ENCODE results near the gene SMCHD1.

SMCHD1 gene

DNA sequence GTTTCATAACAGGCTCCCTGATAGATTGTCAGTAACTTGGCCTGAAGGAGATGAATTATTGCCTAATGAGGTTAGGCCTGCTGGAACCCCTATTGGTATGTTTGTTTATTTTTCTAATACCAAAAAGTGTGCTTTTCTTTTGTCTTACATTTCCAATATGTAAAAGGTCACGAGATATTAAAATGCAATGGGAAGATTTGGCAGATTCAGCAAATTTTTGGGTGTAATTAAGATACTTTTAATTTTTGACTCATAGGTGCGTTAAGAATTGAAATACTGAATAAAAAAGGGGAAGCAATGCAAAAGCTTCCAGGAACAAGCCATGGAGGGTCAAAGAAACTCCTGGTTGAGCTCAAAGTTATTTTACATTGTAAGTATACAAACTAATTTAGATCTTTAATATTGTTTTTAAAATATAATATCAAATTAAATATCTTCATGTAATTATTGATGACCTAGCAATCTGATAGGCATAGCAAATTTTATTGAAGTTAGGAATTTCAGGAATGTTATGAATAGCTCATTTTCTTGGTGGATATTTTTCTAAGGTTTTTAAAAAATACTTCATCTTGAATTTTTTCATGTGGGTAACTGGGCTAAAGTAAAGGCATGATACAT is 52.1 kb downstream of the SMCHD1 start:
- TF ChIP-seq, protein P1, sequence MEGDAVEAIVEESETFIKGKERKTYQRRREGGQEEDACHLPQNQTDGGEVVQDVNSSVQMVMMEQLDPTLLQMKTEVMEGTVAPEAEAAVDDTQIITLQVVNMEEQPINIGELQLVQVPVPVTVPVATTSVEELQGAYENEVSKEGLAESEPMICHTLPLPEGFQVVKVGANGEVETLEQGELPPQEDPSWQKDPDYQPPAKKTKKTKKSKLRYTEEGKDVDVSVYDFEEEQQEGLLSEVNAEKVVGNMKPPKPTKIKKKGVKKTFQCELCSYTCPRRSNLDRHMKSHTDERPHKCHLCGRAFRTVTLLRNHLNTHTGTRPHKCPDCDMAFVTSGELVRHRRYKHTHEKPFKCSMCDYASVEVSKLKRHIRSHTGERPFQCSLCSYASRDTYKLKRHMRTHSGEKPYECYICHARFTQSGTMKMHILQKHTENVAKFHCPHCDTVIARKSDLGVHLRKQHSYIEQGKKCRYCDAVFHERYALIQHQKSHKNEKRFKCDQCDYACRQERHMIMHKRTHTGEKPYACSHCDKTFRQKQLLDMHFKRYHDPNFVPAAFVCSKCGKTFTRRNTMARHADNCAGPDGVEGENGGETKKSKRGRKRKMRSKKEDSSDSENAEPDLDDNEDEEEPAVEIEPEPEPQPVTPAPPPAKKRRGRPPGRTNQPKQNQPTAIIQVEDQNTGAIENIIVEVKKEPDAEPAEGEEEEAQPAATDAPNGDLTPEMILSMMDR (IDR thresholded peaks at IDR 0.05; ENCODE audit: borderline replicate concordance, extremely low read depth, low read length, poor library complexity, severe bottlenecking), result no peak
- TF ChIP-seq EZH2 (IDR thresholded peaks at IDR 0.05; ENCODE audit: borderline replicate concordance, low read depth, low read length, severe bottlenecking), result no peak
- Histone ChIP-seq H3K27ac (ENCODE audit: low read length) (no peak overlapping the region), H3K9me3 (ENCODE audit: insufficient read depth, low read length, severe bottlenecking) (no peaks in the 10 kb centered on the region), H2AFZ (ENCODE audit: low read depth, low read length) (no peak overlapping the region), H3K27me3 (ENCODE audit: insufficient read depth, low read length, poor library complexity) (no peaks in the 10 kb centered on the region), H3K36me3 (ENCODE audit: insufficient read depth, low read length) (peaks cover 93% of the 10 kb centered on the region), H4K20me1 (ENCODE audit: insufficient read depth, low read length) (0 out of 2 replicates have a peak, but pooled peaks cover 3% of the 10 kb centered on the region), H3K4me2 (ENCODE audit: insufficient read depth, low read length) (no peak overlapping the region), H3K4me1 (ENCODE audit: insufficient read depth, low read length) (no peaks in the 10 kb centered on the region), H3K9ac (ENCODE audit: low read depth, low read length) (no peak overlapping the region), H3K4me3 (ENCODE audit: low read depth in 1 of 2, low read length in 2 of 2) (no peak overlapping the region), H3K79me2 (ENCODE audit: insufficient read depth, low read length) (peaks cover 43% of the 10 kb centered on the region)
- no peak for DNase-seq
- ATAC-seq (ENCODE audit: insufficient read depth, low read depth), result no peak

DNA sequence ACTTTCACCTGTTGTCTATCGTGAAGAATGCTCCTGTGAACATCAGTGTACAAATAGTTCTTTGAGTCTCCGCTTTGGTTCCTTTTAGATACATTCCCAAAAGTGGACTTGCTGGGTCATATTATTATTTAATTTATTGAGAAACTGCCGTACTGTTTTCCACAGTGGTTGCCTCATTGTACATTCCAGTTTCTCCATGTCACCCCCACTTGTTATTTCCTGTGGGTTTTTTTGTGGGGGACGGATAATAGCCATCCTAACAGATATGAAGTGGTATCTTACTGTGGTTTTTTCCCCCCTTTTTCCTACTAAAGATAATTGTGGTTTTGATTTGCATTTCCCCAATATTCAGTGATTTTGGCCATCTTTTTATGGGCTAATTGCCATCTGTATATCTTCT is 53.8 kb downstream of the SMCHD1 start:
- Histone ChIP-seq H3K4me3 (ENCODE audit: low read depth in 1 of 2, low read length in 2 of 2) (no peak overlapping the region), H3K27me3 (ENCODE audit: insufficient read depth, low read length, poor library complexity) (no peaks in the 10 kb centered on the region), H3K79me2 (ENCODE audit: insufficient read depth, low read length) (peaks cover 53% of the 10 kb centered on the region), H3K4me1 (ENCODE audit: insufficient read depth, low read length) (no peaks in the 10 kb centered on the region), H3K9me3 (ENCODE audit: insufficient read depth, low read length, severe bottlenecking) (no peaks in the 10 kb centered on the region), H4K20me1 (ENCODE audit: insufficient read depth, low read length) (0 out of 2 replicates have a peak, but pooled peaks cover 3% of the 10 kb centered on the region), H3K4me2 (ENCODE audit: insufficient read depth, low read length) (no peak overlapping the region), H2AFZ (ENCODE audit: low read depth, low read length) (no peak overlapping the region), H3K27ac (ENCODE audit: low read length) (no peak overlapping the region), H3K9ac (ENCODE audit: low read depth, low read length) (no peak overlapping the region), H3K36me3 (ENCODE audit: insufficient read depth, low read length) (peaks cover 90% of the 10 kb centered on the region)
- DNase-seq (no peak), ATAC-seq (ENCODE audit: insufficient read depth, low read depth) (no peak)
- no peak for TF ChIP-seq EZH2 (IDR thresholded peaks at IDR 0.05; ENCODE audit: borderline replicate concordance, low read depth, low read length, severe bottlenecking)
- TF ChIP-seq, protein P1 (IDR thresholded peaks at IDR 0.05; ENCODE audit: borderline replicate concordance, extremely low read depth, low read length, poor library complexity, severe bottlenecking), result no peak

DNA sequence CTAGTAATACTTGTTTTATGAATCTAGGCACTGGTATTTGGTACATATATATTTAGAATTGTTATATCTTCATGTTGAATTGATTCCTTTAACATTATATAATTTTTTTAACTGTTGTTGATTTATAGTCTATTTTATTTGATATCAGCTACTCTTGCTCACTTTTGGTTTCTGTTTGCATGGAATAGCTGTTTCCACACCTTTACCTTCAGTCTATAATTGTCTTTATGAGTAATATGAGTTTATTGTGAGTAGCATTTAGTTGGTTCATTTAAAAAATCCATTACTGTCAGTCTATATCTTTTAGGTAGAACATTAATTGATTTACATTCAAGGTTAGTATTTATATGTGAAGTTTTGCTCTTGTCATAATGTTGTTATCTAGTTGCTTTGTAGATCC is 58.6 kb downstream of the SMCHD1 start:
- H3K36me3 ChIP-seq (ENCODE audit: insufficient read depth, low read length), result peaks cover 94% of the 10 kb centered on the region
- H3K9me3 ChIP-seq (ENCODE audit: insufficient read depth, low read length, severe bottlenecking), result no peaks in the 10 kb centered on the region
- ATAC-seq (ENCODE audit: insufficient read depth, low read depth) (no peak), DNase-seq (no peak)
- peaks cover 13% of the 10 kb centered on the region for H4K20me1 ChIP-seq (ENCODE audit: insufficient read depth, low read length)
- no peak overlapping the region for H3K27ac ChIP-seq (ENCODE audit: low read length)
- H3K27me3 ChIP-seq (ENCODE audit: insufficient read depth, low read length, poor library complexity), result no peaks in the 10 kb centered on the region
- H3K79me2 ChIP-seq (ENCODE audit: insufficient read depth, low read length), result peaks cover 71% of the 10 kb centered on the region
- TF ChIP-seq, protein P1 (IDR thresholded peaks at IDR 0.05; ENCODE audit: borderline replicate concordance, extremely low read depth, low read length, poor library complexity, severe bottlenecking), result no peak
- TF ChIP-seq EZH2 (IDR thresholded peaks at IDR 0.05; ENCODE audit: borderline replicate concordance, low read depth, low read length, severe bottlenecking), result no peak
- H2AFZ ChIP-seq (ENCODE audit: low read depth, low read length), result no peak overlapping the region
- no peak overlapping the region for H3K4me2 ChIP-seq (ENCODE audit: insufficient read depth, low read length)
- H3K4me1 ChIP-seq (ENCODE audit: insufficient read depth, low read length), result no peaks in the 10 kb centered on the region
- H3K9ac ChIP-seq (ENCODE audit: low read depth, low read length), result no peak overlapping the region
- H3K4me3 ChIP-seq (ENCODE audit: low read depth in 1 of 2, low read length in 2 of 2), result no peak overlapping the region

Data from DND-41 (cell line).